ENCODE results near the gene HABP4.

GRCh38 chr9:96435345-96435744 is 14.6 kb upstream of the HABP4 start:
- no peak for TF ChIP-seq CTCF (IDR thresholded peaks at IDR 0.05; ENCODE audit: low read depth, low read length, poor library complexity, severe bottlenecking)
- no peak for TF ChIP-seq EZH2phosphoT487 (IDR thresholded peaks at IDR 0.05; ENCODE audit: borderline replicate concordance, low read length)
